Suppressor macrophage (primary cell): ENCODE data around the gene GIMAP5.

Source experiments
- DNase-seq, 4 experiments: peaks; one replicate each; pipeline ENCODE4 v3.0.0-alpha.2; 2020 to 2022
- total RNA-seq, 17 experiments: gene quantifications; one replicate each; lab custom pipeline; 2026; ENCODE audit warnings: mixed read lengths in 6 of 17, inconsistent platforms in 3 of 17; lab: John Stamatoyannopoulos, UW

GIMAP5 gene
- total RNA-seq: 0.66 to 4.1 (median 2.1) reads per million in 17 experiments

GRCh38 chr7:150737265-150738055, at the start of gene GIMAP5:
GIMAP5 (plus strand) TSS chr7:150737418; CDS start chr7:150740885, 3,467 bp downstream.
- peak; percentile 35 to 71 (median 60) for DNase-seq

DNA sequence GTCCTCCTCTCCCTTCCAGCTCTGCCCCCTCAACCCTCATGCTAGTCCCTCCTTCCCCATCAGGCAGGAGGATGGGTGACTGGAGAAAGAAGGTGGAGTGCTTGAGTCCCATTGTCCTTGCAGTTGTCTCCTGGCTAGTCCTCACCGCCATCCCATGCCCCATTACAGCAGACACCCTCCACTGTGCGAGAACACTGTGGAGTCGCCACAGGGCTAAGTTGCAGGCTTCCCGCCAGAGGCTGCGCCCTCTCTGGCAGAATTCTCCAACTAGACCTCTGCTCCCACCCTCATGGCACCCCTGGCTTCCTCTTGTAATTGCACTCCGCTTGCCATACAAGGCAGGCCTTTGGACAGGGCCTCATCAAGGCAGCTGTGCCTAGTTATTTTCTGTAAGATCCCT, 48.6 kb upstream of the GIMAP5 start:
- DNase-seq: no peak

DNA sequence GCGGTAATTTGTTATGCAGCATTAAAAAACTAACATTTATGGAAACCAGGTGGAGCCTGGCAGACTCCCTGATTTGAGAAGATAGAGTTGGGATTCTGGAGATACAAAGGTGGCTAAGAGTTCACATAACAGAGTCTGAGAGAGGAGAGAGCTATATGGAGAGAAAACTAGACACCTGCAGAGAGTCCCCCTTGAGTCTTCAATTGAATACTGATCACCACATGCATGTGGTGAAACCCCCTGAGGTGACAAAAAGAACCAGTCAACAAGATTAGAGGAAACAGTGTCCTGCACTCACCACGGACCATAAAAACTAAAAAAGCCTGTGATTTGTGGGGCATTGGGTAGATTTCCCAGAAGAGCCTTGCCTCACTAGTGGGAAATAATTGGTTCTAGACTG, 41.6 kb upstream of the GIMAP5 start:
- no peak for DNase-seq

- no peak for DNase-seq
Measured at GRCh38 chr7:150703209-150703608, 34.0 kb upstream of the GIMAP5 start.

DNA sequence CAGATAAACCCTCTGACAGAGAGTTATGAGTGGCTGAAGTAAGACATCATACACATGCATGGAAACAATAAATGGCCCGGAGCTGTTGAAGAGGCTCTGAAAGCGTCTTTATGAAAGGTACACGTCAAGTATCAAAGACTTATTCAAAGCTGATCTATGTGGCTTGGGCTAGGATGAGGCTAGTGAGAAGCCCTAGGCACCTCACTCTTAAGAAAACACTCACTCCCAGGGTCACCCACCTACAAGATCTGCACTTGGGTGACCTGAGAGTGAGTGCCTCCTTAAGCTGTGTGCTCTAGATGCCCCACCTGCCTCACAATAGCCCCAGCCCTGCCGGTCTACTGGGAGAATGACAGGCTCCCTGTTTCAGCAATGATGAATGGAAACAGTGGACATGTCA, 21.9 kb upstream of the GIMAP5 start:
- DNase-seq: no peak

- peak in 1 of 4 experiments; percentile 11 for DNase-seq
Measured at GRCh38 chr7:150715738-150716137, 21.5 kb upstream of the GIMAP5 start.

GRCh38 chr7:150716368-150716767, 20.9 kb upstream of the GIMAP5 start, which contains the start of gene GIMAP1:
GIMAP1 (plus strand) TSS chr7:150716613; CDS start chr7:150719048, 2,435 bp downstream.
- DNase-seq: peak; percentile 67 to 85 (median 80)

- peak in 1 of 4 experiments; percentile 7 for DNase-seq
Measured at GRCh38 chr7:150716939-150717338, 20.3 kb upstream of the GIMAP5 start.

DNA sequence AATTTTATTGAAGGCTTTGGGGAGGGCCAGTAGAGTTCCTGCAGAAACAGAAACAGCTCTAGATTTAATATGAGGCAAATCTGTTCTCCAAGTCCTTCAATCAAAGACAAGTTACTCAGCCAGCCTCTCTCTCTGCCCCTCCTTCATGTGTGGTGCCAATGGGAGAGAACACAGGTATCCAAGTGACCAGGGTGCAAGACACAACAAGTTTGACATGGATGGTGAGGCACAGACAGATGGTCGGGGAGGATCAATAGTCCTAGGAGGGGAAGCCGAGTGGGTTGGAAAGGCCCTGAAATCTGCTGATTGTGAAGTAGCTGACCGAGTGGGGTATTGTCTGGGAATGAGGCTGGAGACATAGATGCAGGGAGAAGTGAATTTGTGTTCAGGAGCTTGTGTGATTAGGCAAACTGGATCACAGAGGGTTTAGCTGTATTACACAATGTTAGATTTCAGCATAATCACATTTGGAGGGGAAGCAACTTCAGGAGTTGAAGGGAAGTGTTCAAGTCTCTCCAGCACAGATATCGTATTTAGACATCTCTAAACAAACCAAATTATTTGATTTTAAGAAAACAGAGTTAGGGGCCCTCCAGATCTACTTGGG, 19.3 kb upstream of the GIMAP5 start:
- DNase-seq: peak; percentile 49 to 85 (median 66)

DNA sequence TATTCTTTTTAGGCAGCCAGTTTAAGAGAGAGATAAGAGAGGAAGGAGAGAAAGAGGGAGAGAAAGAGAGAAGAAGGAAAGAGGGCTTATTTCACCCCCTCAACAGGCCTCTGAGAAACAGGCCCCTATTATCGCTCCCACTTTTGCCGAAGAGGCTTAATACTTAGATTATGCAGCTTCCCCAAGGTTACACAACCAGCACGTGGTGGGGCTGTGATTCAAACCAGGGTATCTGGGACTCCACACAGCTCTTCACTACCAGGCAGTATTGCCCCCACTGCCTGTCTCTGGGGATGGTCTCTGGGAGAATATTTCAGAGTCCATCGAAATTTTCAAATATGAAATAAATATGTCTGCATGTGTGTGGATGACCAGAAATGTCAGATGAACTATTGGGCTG, 17.8 kb upstream of the GIMAP5 start:
- peak; percentile 40 to 59 (median 54) for DNase-seq

GRCh38 chr7:150719960-150720891, 17.0 kb upstream of the GIMAP5 start:
- DNase-seq: no peak

DNA sequence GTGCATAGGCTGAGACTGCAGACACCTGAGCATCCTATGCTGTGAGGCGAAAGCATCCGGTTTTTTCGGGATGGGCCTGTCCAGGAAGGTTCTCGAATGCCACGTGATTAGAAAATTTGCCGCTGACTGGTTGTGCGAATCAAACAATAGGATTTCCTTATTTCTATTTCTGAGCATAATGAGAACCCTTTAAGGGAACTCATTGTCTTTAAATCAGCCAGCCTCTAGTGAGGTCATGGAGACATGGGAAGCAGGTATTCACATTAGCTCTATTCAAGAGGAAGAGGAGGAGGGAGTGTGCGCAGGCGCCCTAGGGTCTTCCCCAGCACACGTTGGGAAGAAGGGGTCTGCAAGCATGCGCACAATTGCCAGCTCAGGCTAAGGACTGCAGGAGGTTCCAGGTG, 15.2 kb upstream of the GIMAP5 start:
- DNase-seq: no peak

DNA sequence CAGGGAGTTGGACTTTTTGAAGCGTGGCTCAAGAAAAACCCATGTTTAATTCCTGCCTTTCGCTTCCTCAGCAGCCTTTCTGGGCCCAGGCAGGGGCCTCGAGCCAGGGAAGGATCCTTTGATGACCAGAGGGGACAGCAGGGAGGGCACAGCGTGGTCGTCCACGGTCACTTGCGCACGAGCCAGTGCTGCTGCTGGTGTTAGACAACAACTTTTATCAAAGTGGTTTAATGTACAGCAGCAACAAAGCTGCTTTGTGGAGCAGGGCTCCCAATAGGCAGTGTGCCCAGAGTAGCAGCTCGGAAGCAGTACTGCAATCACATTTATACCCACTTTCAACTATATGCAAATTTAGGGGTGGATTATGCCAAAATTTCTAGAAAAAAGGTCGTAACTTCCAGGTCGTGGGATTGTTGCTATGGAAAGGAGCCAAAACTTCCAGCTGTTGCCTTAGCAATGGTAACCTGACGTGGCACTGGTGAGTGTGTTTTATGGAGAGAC, 14.7 kb upstream of the GIMAP5 start:
- DNase-seq: no peak

DNA sequence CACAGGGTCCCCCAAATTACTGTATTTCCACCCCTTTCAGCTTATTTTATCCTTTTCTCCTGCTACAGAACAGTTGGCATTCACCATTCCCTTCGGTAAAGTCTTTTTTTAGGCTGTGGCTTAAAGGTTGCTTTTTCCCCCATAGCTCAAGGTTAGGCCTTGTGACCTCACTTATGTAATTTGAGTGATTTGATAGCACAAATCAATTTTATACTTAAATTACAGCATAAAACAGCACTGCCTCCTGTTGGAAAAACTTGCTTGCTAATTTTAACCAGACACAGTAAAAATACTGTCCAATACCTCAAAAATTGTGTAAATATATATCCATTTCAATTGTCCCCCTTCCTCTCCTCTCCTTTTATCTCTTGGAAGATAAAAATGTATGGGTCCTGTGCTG, 13.8 kb upstream of the GIMAP5 start:
- no peak for DNase-seq

DNA sequence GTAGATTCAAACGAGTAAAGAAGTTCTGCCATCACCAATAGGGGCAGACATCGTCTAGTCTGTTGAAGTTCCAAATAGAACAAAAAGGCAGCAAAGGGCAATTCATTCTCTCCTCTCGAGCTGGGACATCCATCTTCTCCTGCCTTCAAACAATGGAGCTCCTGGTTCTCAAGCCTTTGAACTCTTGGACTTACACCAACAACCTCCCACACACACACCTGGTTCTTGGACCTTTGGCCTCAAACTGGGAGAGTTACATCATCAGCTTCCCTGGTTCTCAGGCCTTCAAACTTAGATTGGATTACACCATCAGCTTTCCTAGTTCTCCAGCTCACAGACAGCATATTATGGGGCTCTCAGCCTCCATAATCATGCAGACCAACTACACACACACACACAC, 9.8 kb upstream of the GIMAP5 start:
- no peak for DNase-seq

GRCh38 chr7:150728011-150728410, 9.2 kb upstream of the GIMAP5 start:
- no peak for DNase-seq

DNA sequence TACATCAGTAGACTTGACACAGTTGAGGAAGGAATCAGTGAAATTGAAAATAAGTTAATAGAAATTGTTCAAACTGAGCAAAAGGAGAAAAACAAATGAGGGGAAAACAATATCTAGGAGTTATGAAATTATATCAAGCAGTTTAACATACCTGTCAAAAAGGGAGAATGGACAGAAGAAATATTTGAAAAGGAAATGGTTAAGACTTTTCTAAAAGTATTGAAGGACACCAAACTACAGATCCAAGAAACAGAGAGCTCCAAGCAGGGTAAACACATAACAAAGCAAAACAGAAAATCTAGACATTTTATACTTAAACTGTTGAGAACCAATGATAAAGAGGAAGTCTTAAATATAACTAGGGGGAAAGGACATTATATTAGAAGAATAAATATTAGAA, 8.6 kb upstream of the GIMAP5 start:
- no peak for DNase-seq

GRCh38 chr7:150731916-150732315, 5.3 kb upstream of the GIMAP5 start:
- DNase-seq: no peak

DNA sequence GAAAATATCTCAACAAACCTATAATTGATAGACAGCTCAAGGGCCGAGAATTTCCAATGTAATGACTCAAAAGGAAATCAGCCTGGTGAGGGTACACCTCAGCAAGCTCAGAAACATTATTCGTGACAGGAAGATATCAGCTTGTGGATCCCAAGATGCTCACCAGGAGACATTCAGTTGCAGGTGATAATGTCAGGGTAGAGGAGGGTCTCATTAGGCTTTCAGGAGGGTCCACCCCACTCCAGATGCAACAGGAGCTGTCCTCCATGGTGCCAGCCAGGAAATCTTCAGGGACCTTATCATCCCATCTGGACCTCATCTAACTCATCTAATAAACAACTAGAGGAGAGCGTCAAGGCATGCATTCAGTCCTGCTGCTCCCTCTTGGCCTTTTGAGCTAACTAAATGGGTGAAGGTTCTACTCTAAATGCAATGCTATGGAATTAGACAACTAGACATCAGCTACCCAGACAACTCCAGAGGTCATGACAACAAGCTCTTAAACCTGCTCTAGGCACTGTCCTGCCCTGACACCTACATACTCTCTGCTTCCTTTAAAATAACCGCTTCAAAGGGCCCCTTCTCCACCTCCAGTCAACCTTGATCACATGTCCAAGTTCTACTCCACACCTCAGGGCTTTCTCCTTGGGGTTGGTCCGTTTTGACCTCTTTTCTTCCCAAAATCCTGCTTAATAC, 4.3 kb upstream of the GIMAP5 start:
- no peak for DNase-seq

DNA sequence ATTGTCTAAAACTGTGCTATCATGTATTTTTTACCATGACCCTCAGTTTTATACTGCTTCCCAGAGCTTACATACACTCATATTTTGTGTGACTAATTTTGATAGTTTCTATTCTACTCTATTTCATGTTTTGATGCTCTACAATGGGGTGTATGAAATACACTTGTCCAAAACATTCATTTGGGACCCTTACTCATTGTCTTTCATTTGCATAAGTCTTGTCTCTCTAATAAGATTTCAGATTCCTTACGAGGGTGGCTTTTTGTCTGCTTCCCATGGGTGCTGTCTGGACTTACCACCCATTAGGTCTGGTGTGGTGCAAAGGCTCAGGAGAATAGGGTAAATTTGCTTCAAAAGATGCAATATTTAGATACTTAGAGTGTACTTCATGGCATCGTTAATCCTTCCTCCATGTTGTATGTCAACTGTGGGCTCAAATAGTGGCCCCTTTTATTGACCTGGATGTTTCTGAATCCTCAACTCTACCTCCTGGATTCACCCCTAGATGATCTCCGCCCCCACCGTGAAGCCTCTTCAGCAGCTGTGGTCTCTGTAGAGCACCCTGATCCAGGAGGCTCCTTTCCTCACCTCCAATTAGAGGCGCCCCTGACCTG, 3.6 kb upstream of the GIMAP5 start:
- DNase-seq: no peak

DNA sequence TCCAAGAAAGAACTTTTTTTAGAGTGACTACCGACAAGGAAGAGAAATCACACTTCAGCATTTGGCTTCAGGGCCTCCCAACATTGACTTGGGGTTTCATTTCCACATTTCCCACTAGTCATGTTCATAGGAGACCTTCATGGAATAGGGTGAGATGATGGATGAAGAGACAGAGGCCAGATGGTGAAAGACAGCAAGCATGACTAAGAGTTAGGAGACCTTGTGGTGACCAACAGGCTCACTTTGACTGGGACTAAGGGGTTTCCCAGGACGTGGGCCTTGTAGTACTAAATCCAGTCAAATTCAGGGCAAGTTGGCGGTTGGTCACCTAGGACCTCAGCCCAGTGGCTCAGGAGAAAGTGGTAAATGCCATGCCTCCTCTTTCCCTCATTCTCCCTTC, 3.0 kb upstream of the GIMAP5 start:
- peak in 3 of 4 experiments; percentile 29 to 55 (median 51) for DNase-seq
